GM12873 (cell line): Measurements from ENCODE around the gene TBC1D22A.

Source experiments
- TF ChIP-seq, protein P1 (sequence below): IDR thresholded peaks from 2 replicates; pipeline ENCODE4 v1.5.1; 2012; ENCODE audit warnings: low read depth, mild to moderate bottlenecking, moderate library complexity, low read length, control low read depth; ENCODE audit not compliant: insufficient read depth; ENCODE audit errors: missing control alignments

Gene TBC1D22A

DNA sequence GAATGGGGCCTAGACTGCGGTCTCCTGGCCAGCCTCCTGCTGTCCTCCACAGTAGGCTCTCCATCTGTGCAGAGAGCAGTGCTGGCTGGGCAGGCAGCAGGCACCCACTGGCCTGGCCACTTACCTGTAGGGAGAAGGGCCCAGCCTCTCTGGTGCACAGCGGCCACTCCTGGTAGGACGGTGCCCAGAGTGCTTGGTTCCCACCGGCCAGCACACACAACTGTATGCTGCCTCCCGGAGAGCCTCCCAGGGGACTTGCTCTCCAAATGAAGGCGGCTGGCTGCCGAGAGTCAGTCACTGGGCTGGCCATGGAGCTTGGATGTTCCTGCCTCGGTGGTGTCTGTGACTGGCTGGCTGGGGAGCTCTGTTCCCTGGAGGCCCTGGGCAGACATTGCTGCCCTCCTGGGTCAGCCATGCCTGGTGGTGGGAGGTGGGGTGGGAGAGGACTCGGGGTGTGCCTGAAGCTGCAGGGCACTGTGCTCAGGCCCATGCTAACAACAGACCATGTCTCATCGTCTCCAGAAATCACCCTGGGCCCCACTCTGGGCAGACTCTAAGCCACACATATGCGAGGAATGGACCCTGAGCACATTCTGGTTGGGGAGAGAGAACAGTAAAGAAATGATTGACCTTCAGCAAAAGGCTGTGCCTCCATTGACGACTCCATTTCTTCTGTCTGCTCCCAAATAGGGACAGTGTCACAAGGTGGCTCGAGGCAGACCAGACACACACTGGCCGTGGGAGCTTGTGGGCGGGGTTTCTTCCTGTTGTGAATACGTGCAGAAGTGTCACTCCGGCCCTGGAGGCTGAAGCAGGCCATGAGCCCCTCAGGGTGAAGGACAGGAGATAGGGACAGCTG is 350.8 kb downstream of the TBC1D22A start:
- TF ChIP-seq, protein P1, sequence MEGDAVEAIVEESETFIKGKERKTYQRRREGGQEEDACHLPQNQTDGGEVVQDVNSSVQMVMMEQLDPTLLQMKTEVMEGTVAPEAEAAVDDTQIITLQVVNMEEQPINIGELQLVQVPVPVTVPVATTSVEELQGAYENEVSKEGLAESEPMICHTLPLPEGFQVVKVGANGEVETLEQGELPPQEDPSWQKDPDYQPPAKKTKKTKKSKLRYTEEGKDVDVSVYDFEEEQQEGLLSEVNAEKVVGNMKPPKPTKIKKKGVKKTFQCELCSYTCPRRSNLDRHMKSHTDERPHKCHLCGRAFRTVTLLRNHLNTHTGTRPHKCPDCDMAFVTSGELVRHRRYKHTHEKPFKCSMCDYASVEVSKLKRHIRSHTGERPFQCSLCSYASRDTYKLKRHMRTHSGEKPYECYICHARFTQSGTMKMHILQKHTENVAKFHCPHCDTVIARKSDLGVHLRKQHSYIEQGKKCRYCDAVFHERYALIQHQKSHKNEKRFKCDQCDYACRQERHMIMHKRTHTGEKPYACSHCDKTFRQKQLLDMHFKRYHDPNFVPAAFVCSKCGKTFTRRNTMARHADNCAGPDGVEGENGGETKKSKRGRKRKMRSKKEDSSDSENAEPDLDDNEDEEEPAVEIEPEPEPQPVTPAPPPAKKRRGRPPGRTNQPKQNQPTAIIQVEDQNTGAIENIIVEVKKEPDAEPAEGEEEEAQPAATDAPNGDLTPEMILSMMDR, result no peak

DNA sequence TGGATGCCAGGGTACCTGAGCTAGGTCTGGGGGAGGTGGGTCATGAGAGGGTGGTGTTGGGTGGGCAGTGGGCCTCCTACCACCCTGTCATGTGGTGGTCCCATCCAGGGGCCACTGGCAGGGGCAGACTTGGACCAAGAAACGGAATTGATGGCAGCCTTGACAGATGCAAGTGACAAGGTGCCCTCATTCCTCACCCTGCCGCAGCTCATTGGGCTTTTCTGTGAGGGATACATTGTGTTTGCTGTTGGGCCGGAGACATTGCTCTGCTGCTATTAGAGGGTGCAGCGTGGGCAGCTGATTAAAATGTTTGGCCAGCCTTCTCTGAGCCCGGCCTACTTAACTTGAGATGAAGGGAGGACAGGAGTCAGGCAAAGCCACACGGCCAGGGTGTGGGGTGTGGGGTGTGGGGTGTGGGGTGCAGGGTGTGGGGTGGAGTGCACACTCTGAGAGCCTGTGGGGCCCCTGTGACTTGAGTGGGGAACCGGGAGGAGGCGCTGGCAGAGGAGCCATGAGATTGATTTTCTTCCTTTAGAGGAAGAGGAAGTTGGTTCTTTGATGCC is 351.5 kb downstream of the TBC1D22A start:
- TF ChIP-seq, protein P1, result no peak

DNA sequence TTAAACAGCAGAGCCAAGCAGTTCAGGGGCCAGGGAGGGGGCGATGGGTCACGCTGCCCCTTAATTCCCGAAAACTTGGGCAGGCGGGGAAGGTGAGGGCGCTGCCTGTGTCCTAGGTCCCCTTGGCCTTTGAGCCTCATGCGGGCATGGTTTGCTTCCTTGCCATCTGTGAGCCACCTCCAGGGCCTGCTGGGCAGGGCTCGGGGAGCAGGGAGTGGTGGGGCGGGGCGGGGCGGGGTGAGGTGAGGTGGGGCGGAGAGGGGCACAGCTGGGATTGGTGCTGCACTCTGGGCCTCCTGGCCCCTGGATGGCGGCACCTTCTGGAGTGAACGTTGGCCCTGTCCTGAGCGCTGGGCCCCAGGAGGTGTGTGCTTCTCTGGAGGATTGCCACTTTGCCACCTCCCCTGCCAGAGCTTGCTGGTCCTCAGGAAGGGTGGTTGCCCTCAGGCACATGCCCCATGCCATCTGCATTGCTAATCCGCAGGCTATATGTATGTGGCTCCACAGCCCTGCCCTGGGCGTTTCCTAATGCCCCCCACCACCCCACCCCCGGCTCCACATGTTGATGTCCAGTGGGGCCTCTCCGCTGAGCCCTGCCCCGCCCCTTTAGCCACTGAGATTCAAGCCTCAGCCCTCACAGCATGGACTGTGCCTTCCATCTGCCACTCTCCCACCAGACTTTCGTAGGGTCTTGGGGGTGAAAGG is 352.5 kb downstream of the TBC1D22A start:
- TF ChIP-seq, protein P1, result no peak

DNA sequence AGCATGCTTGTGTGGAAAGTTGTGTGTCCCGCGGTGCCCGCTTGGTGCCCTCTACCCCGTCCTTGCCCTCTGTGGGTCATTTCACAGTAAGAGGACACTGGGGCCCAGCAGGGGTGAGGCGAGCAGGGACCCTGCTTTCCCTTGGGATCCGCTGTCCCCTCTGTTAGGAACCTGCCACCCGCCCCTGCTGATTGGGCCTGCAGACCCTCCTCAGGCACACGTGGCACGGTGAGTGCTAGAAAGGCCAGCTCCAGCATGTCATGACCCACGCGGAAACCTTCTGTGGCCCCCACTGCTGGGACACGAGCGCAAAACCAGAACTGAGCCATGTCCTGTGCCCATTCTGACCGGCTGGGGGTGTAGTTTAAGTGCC is 353.1 kb downstream of the TBC1D22A start:
- TF ChIP-seq, protein P1, result no peak

DNA sequence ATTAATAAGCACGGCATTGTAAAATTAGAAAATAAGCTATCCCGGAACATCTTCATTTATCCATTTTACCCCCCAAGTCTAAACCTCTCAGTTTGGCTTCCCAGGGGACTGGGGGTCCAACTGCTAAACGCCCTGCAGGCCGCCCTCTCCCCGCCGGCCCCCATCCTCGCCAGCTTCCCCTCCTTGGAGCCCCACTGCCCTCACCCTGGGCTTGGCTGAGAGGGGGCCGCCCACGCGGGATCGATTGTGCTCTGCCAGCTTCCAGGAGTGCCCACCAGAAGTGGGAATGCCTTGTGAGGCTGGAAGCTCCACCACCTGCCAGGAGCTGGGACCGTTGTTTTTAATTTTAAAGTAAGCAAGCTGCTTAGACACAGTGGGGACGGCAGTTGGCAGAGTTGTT is 353.5 kb downstream of the TBC1D22A start:
- TF ChIP-seq, protein P1, result no peak

DNA sequence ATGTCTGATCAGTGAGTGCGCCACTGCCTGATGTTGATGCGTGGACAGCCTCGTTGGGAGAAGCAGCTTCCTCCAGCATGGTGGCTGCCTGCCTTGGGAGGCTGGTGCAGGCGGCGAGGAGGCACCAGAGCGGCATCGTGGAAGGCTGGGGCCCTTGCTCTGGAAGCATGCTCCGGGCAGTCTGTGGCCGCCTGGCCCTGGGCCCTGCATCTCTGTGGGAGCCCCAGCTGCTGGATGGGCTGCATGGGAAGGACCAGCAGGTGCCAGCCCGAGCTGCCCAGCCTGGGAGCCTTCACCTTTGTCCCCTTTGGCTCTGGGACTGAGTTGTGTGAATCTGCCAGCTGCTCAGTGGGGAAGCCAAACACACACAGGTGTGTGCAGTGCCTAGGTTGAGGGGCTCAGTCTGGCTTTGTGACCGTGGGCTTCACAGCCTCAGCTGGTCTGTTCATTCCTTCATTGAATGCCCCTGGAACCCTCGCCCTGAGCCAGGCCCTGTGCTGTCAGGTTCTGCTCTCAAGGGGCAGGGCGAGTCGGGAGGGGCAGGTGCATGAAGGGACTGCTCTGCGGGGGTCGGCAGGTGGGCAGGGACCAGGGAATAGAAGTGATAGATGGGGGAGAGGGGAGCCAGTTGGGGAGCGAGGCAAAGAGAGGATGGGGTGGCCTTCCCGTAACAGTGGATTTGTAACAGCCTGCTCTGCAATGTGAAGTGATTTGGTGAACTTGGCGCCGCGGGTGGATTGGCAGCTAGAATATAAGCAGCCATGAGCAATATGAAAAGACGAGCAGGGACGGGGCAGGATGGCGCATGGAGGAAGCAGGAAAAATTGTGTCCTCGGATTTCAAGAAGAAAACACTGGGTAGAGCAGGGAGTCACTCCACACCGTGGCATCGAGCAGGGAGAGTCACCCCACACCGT is 354.2 kb downstream of the TBC1D22A start:
- TF ChIP-seq, protein P1, result no peak
